PC-3 (cell line): ENCODE data around the gene S100A4. TPM values are rescaled to one million over a fixed set of nuclear protein-coding genes. Genes with fewer than 3 reads are reported as not detected.

Source experiments
- ATAC-seq: fragments of 200-7000 bp; cut with Tn5 transposase; 2 replicates; pipeline ENCODE4 v1.9.1; 2020; ENCODE audit warnings: mild to moderate bottlenecking, moderate library complexity
- BruUV-seq: library from RNA; stranded (reverse); fragments of 400-500 nt; replicated peaks from 2 replicates; lab custom pipeline; 2021; lab: Mats Ljungman, UMichigan
- CTCF ChIA-PET: fragments of 300-600 bp; sonication (Branson Sonifier 250); formaldehyde crosslinking; loops from one replicate; lab custom pipeline; 2022; ENCODE audit warnings: antibody characterized with exemption; lab: Charles Lee
- POLR2A ChIA-PET: fragments of 300-600 bp; sonication (Branson Sonifier 250); formaldehyde crosslinking; loops from one replicate; lab custom pipeline; 2022; ENCODE audit warnings: antibody characterized with exemption; ENCODE audit not compliant: unreplicated experiment; lab: Charles Lee
- DNase-seq: peaks from one replicate; pipeline ENCODE4 v3.0.0-alpha.2; 2015
- H2AFZ ChIP-seq: fragments of 300-600 bp; sonication (generic); 2 replicates; pipeline ENCODE4 v1.6.0; 2016; ENCODE audit warnings: antibody characterized with exemption, low read length
- H3F3A ChIP-seq: fragments of 300-600 bp; sonication (generic); one replicate; pipeline ENCODE4 v1.6.0; 2017; ENCODE audit warnings: antibody characterized with exemption, low read length, control low read depth, mild to moderate bottlenecking; ENCODE audit not compliant: unreplicated experiment
- H3K27ac ChIP-seq: fragments of 300-600 bp; sonication (generic); 2 replicates; pipeline ENCODE4 v1.5.1; 2016; ENCODE audit warnings: mild to moderate bottlenecking, low read length
- H3K27me3 ChIP-seq: fragments of 300-600 bp; sonication (generic); 2 replicates; pipeline ENCODE4 v1.6.1; 2016; ENCODE audit warnings: low read length, mixed read lengths
- H3K36me3 ChIP-seq: fragments of 300-600 bp; sonication (generic); 2 replicates; pipeline ENCODE4 v1.6.1; 2016; ENCODE audit warnings: low read depth, mixed run types, low read length, mixed read lengths
- H3K4me1 ChIP-seq: fragments of 300-600 bp; sonication (generic); 2 replicates; pipeline ENCODE4 v1.5.1; 2016; ENCODE audit warnings: low read length; ENCODE audit not compliant: insufficient read depth
- H3K4me2 ChIP-seq: fragments of 300-600 bp; sonication (generic); 2 replicates; pipeline ENCODE4 v1.6.0; 2016; ENCODE audit warnings: low read length
- H3K4me3 ChIP-seq: fragments of 300-600 bp; sonication (generic); 2 replicates; pipeline ENCODE4 v1.5.1; 2016; ENCODE audit warnings: mild to moderate bottlenecking, low read length, mixed read lengths
- H3K79me2 ChIP-seq: fragments of 300-600 bp; sonication (generic); 2 replicates; pipeline ENCODE4 v1.6.1; 2017; ENCODE audit warnings: low read length, mixed read lengths
- H3K9ac ChIP-seq: fragments of 300-600 bp; sonication (generic); 2 replicates; pipeline ENCODE4 v1.6.0; 2016; ENCODE audit warnings: mild to moderate bottlenecking, low read length
- H3K9me2 ChIP-seq: fragments of 300-600 bp; sonication (generic); replicated peaks from 2 replicates; pipeline ENCODE4 v1.6.1; 2016; ENCODE audit warnings: mixed run types, low read length, mixed read lengths
- H3K9me3 ChIP-seq: fragments of 300-600 bp; sonication (generic); 2 replicates; pipeline ENCODE4 v1.6.1; 2016; ENCODE audit warnings: low read length, mixed read lengths
- H4K20me1 ChIP-seq: fragments of 300-600 bp; sonication (generic); 2 replicates; pipeline ENCODE4 v1.6.1; 2016; ENCODE audit warnings: low read length, mixed read lengths
- EZH2 ChIP-seq: fragments of 300-600 bp; sonication (generic); IDR thresholded peaks from one replicate; pipeline ENCODE4 v1.6.1; 2017; ENCODE audit warnings: antibody characterized with exemption, mild to moderate bottlenecking, low read length; ENCODE audit not compliant: unreplicated experiment
- EZH2phosphoT487 ChIP-seq: fragments of 300-600 bp; sonication (generic); IDR thresholded peaks from 2 replicates; pipeline ENCODE4 v1.6.1; 2018; ENCODE audit warnings: mild to moderate bottlenecking, antibody characterized with exemption, low read length, borderline replicate concordance
- intact Hi-C: fragments of 100-400 bp; cut with micrococcal nuclease; formaldehyde crosslinking; loops from 2 replicates; pipeline ENCODE4 v1.9.0; 2023
- total RNA-seq: library from RNA; depleted of rRNA; stranded (reverse); fragments of >200 nt; gene quantifications from 2 replicates; pipeline ENCODE4 v1.2.3, GENCODE V29; 2014
- TF ChIP-seq, protein P1 (sequence below): fragments of 300-600 bp; sonication (generic); conservative IDR thresholded peaks from 2 replicates; pipeline ENCODE4 v1.5.1; 2017; ENCODE audit warnings: antibody characterized with exemption, low read depth, mild to moderate bottlenecking, low read length

The S100A4 gene
- total RNA-seq, 1 experiment from 2014 or later = 55.8 TPM

DNA sequence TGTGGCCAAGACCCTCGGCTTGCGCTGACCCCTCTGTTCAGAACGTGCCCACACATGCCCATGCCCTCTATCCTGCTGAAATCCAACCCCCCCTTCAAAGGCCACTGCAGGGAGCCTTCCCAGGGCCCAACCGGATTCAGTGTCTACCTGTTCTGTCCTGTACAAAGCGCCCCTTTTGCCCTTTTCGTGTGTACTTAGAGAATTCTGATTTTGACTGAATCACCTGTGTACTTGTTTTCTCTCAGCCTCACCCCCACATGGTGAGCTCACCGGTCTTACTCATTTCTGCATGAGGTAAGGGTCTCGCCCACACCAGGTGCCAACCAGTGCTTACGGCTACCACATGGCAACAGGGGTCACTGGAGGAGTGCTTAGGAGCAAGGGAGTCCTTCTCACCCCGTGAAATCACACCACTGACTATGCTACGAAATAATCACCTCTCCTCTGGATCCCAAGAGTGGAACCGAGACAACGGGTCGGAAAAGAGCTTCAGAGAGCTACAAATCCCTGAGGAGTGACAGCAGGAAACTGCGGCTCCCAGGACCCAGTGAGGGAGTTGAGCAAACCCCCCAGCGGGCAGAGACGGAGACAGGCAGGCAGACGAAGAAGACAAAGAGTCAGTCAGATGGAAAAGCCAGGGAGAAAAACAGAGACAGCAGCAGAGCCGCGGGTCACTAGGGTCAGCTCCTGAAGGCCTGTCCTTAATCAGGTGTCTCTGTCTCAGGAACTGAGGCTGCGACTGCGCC lies 22.2 kb upstream of the S100A4 start:
- TSS peak; percentile 71 for BruUV-seq
- H3K4me2 ChIP-seq = peak overlapping the region; percentile 73
- CTCF ChIA-PET = interaction anchor here (0.6 to 1.7 kb wide), 12 partner anchors 23 to 190 kb away, joined by 3 to 24 read pairs (median 4); partner anchors contain the start of genes S100A13, S100A16, S100A4 and S100A5

DNA sequence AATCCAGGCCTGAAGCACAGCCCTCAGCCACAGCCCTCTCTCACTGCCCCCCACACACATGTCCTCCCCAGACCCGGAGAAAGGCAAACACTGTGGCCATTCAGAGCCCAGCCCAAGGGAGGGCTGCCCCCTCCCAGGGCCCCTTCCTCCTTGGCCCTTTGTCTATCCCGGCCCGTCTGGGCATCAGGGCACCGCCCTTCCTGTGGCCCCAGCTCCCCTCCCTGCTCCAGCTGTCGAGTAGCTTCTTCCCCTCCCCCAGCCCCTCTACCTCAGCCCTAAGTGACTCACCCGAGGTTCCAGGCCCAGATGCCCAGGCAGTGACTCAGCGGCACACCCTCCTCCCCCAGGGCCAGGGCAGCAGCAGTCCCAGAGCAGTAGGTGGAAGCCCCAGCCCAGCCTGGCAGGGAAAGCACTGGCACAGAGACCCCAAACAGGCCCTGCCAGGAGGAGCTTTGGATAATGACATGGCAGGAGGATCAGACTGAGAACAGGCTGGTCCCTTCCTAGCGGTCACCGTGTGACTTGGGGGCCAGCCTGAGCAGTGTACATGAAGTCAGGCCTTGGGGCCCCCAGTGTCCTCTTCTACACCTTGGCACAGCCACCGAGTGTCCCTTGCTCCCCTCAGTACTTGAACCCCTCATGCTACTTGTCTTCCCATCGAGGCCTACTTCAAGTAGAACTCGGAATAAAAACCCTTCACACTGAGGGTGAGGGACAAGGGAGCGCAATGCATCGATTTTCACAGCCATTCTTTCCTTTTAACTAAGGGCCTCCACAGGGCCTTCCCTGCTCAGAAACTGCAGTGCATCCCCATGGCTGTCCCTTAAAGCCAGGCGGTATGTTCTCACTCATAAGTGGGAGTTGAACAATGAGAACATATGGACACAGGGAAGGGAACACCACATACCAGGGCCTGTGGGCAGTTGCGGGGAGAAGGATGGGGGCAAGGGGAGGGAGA lies 21.1 kb upstream of the S100A4 start:
- no peaks in the 10 kb centered on the region for H3K27me3 ChIP-seq
- peak overlapping the region; percentile 73 for H3K4me2 ChIP-seq
- ATAC-seq = peak; percentile 66
- BruUV-seq = TSS peak; percentile 73
- H2AFZ ChIP-seq = no peak overlapping the region
- no peaks in the 10 kb centered on the region for H3K9me3 ChIP-seq
- CTCF ChIA-PET = interaction anchor here (0.5 to 2.1 kb wide), 7 partner anchors 22 to 120 kb away, joined by 3 to 25 read pairs (median 4); partner anchors contain the start of genes CHTOP, S100A13 and S100A6
- no peaks in the 10 kb centered on the region for H3K9me2 ChIP-seq
- H3K4me3 ChIP-seq = peak overlapping the region; percentile 42
- peak overlapping the region; percentile 100 for H3K27ac ChIP-seq
- POLR2A ChIA-PET = interaction anchor here (0.6 to 2.1 kb wide), 19 partner anchors 9 to 345 kb away, joined by 3 to 35 read pairs (median 7); partner anchors contain the start of genes S100A13, S100A16, S100A4 and S100A5
- no peak for TF ChIP-seq EZH2phosphoT487
- TF ChIP-seq EZH2 = no peak
- TF ChIP-seq, protein P1, sequence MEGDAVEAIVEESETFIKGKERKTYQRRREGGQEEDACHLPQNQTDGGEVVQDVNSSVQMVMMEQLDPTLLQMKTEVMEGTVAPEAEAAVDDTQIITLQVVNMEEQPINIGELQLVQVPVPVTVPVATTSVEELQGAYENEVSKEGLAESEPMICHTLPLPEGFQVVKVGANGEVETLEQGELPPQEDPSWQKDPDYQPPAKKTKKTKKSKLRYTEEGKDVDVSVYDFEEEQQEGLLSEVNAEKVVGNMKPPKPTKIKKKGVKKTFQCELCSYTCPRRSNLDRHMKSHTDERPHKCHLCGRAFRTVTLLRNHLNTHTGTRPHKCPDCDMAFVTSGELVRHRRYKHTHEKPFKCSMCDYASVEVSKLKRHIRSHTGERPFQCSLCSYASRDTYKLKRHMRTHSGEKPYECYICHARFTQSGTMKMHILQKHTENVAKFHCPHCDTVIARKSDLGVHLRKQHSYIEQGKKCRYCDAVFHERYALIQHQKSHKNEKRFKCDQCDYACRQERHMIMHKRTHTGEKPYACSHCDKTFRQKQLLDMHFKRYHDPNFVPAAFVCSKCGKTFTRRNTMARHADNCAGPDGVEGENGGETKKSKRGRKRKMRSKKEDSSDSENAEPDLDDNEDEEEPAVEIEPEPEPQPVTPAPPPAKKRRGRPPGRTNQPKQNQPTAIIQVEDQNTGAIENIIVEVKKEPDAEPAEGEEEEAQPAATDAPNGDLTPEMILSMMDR = no peak
- peak overlapping the region; percentile 94 for H3K9ac ChIP-seq
- H4K20me1 ChIP-seq = no peaks in the 10 kb centered on the region
- H3K79me2 ChIP-seq = peaks cover 38% of the 10 kb centered on the region
- peaks cover 60% of the 10 kb centered on the region for H3K4me1 ChIP-seq
- H3K36me3 ChIP-seq = no peaks in the 10 kb centered on the region
- intact Hi-C loops = loop anchor here (1.0 kb wide), 2 partner anchors 21 to 43 kb away; partner anchors contain the start of gene S100A4
- DNase-seq = peak; percentile 99
- peaks cover 8% of the 10 kb centered on the region for H3F3A ChIP-seq

More for the DNA sequence above, 22.2 kb upstream of the S100A4 start:
- peak; percentile 98 for DNase-seq
- POLR2A ChIA-PET = interaction anchor here (0.5 to 1.8 kb wide), 8 partner anchors 27 to 68 kb away, joined by 4 to 47 read pairs (median 7); partner anchors contain the start of genes CHTOP, S100A16, S100A5 and S100A6
- peak overlapping the region; percentile 100 for H3K27ac ChIP-seq
- peaks cover 69% of the 10 kb centered on the region for H3K4me1 ChIP-seq
- intact Hi-C loops = loop anchor here (1.0 kb wide), 3 partner anchors 34 to 215 kb away; no protein-coding TSS in a partner anchor
- H2AFZ ChIP-seq = peak overlapping the region; percentile 3; the same call in 1 of the 2 replicates
- no peaks in the 10 kb centered on the region for H3K27me3 ChIP-seq
- no peak for TF ChIP-seq EZH2phosphoT487
- TF ChIP-seq EZH2 = no peak
- TF ChIP-seq, protein P1 = no peak
- peak; percentile 10 for ATAC-seq
- peaks cover 31% of the 10 kb centered on the region for H3K79me2 ChIP-seq
- no peaks in the 10 kb centered on the region for H3K9me2 ChIP-seq
- H3K9me3 ChIP-seq = no peaks in the 10 kb centered on the region
- peaks cover 8% of the 10 kb centered on the region for H3F3A ChIP-seq
- H3K36me3 ChIP-seq = no peaks in the 10 kb centered on the region
- peak overlapping the region; percentile 37 for H3K4me3 ChIP-seq
- H3K9ac ChIP-seq = peak overlapping the region; percentile 94
- H4K20me1 ChIP-seq = no peaks in the 10 kb centered on the region
